ENCODE measurements around the gene MYT1.

- TF ChIP-seq CREB1 (IDR thresholded peaks at IDR 0.05; ENCODE audit: low read depth) (no peak), RAD21 (IDR thresholded peaks at IDR 0.05; ENCODE audit: low read depth) (no peak), REST (IDR thresholded peaks at IDR 0.05; ENCODE audit: low read depth) (no peak), TCF12 (IDR thresholded peaks at IDR 0.05; ENCODE audit: low read depth) (no peak), EP300 (IDR thresholded peaks at IDR 0.05; ENCODE audit: borderline replicate concordance) (no peak), NFIC (IDR thresholded peaks at IDR 0.05) (no peak)
These were observed 17.8 kb upstream of the MYT1 start for GRCh38 chr20:64146301-64146935.

Data from Ishikawa (cell line).